Stomach (tissue), 4 donors: ENCODE measurements around the gene NALCN.

Experiments used
- EP300 ChIP-seq: sonication (generic); formaldehyde crosslinking; IDR thresholded peaks from one replicate; pipeline ENCODE4 v1.6.1; 2017; ENCODE audit warnings: antibody characterized with exemption
- POLR2A ChIP-seq, 4 donors: fragments of 450-650 bp; IDR thresholded peaks; one replicate each; pipeline ENCODE4 v1.6.1; 2016; ENCODE audit warnings: antibody characterized with exemption in 4 of 4, control low read depth in 2 of 4, mild to moderate bottlenecking in 1 of 4, moderate library complexity in 1 of 4
- POLR2AphosphoS5 ChIP-seq, 3 donors: sonication (generic); formaldehyde crosslinking; IDR thresholded peaks; one replicate each; pipeline ENCODE4 v1.6.1; 2016; ENCODE audit warnings: antibody characterized with exemption in 3 of 3
- TF ChIP-seq, protein P1 (sequence below), 7 experiments: fragments of 450-650 bp in 4 of 7; fragments of 200-600 bp in 3 of 7; sonication (generic) in 3 of 7; IDR thresholded peaks; one replicate each; pipeline ENCODE4 v1.5.1; 2016 to 2019; ENCODE audit warnings: antibody characterized with exemption in 7 of 7, control low read depth in 2 of 7, mild to moderate bottlenecking in 1 of 7

DNA sequence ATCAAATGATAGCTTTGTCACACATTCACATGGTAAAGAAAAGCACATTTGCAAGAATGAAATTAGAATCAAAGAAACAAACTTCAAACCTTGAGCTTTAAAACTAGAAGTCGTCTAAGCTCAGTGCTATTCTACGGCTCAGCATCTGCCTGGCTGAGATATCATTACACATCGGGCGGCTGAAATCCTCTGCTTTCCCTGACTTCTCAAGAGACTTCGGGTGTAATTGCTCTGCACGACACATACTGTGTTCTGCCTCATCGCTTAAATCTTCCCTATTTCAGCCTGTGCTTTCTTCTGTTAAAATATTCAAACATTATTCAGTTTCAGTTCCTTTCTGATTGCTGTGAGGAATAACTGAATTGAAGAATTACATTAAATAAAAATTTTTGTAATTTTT, 265.3 kb downstream of the NALCN start:
- no peak for TF ChIP-seq POLR2A (IDR thresholded peaks at IDR 0.05)
- no peak for TF ChIP-seq POLR2AphosphoS5 (IDR thresholded peaks at IDR 0.05)
- TF ChIP-seq, protein P1, sequence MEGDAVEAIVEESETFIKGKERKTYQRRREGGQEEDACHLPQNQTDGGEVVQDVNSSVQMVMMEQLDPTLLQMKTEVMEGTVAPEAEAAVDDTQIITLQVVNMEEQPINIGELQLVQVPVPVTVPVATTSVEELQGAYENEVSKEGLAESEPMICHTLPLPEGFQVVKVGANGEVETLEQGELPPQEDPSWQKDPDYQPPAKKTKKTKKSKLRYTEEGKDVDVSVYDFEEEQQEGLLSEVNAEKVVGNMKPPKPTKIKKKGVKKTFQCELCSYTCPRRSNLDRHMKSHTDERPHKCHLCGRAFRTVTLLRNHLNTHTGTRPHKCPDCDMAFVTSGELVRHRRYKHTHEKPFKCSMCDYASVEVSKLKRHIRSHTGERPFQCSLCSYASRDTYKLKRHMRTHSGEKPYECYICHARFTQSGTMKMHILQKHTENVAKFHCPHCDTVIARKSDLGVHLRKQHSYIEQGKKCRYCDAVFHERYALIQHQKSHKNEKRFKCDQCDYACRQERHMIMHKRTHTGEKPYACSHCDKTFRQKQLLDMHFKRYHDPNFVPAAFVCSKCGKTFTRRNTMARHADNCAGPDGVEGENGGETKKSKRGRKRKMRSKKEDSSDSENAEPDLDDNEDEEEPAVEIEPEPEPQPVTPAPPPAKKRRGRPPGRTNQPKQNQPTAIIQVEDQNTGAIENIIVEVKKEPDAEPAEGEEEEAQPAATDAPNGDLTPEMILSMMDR (IDR thresholded peaks at IDR 0.05), result no peak
- TF ChIP-seq EP300, result no peak
